Pancreas (tissue), 10 donors: ENCODE results near the gene TSHZ2. TPM values are rescaled to one million over a fixed set of nuclear protein-coding genes. Genes with fewer than 3 reads are reported as not detected.

Experiments
- ATAC-seq, 4 donors: fragments of 200-7000 bp; cut with Tn5 transposase; one replicate each; pipeline versions ENCODE4 v1.8.0 to v1.9.1; 2020; ENCODE audit warnings: mild to moderate bottlenecking in 4 of 4, moderate library complexity in 4 of 4
- DNase-seq, 6 donors: peaks; one replicate each; pipeline ENCODE4 v3.0.0-alpha.2; 2020
- FAIRE-seq: peaks from 2 replicates; lab custom pipeline; 2012; peaks lifted over from hg19 to GRCh38; lab: Jason Lieb, UNC
- H3K27ac ChIP-seq, 4 donors: fragments of 200-600 bp; sonication (generic); 1 replicate in 3 of 4; 2 replicates in 1 of 4; pipeline versions ENCODE4 v1.5.0 to v1.8.0; 2020
- H3K27me3 ChIP-seq, 4 donors: fragments of 200-600 bp; one replicate each; pipeline ENCODE4 v1.8.0; 2021
- H3K36me3 ChIP-seq, 3 donors: fragments of 200-600 bp; sonication (generic) in 1 of 3; one replicate each; pipeline versions ENCODE4 v1.5.0 to v1.8.0; 2020 to 2021
- H3K4me1 ChIP-seq, 3 donors: fragments of 200-600 bp; one replicate each; pipeline ENCODE4 v1.8.0; 2021
- H3K4me3 ChIP-seq, 4 donors: fragments of 200-600 bp; sonication (generic) in 2 of 4; one replicate each; pipeline versions ENCODE4 v1.5.0 to v1.8.0; 2020 to 2021
- H3K9me3 ChIP-seq, 4 donors: fragments of 200-600 bp; one replicate each; pipeline ENCODE4 v1.8.0; 2021
- WGBS, 2 donors: extraction: QIAGEN DNeasy Blood & Tissue Kit; methylation state at CpG; one replicate each; pipeline ENCODE4 v1.1.7; 2013; 5-methylcytosine and 5-hydroxymethylcytosine counted together
- intact Hi-C, 3 donors: fragments of 100-400 bp; cut with DNase I; formaldehyde crosslinking; loops; one replicate each; pipeline versions ENCODE4 v1.11.1 to v1.14.2; 2022
- polyA plus RNA-seq, 2 donors: library from polyadenylated mRNA; stranded (reverse); fragments of 200-250 nt; gene quantifications; one replicate each; pipeline ENCODE4 v1.2.3, GENCODE V29; 2013
- total RNA-seq, 6 donors: library from RNA; stranded (reverse); fragmentation: NEBNext Ultra II Directional in 4 of 6; extraction: Animal tissue kit (Norgen Biotek cat#: 25700) in 4 of 6; gene quantifications; one replicate each; pipeline versions ENCODE4 v1.2.1 to v1.2.4, GENCODE V29; 2021 to 2023
- TF ChIP-seq, protein P1 (sequence below), 4 donors: fragments of 200-600 bp; sonication (generic) in 3 of 4; IDR thresholded peaks; one replicate each; pipeline versions ENCODE4 v1.5.0 to v1.8.0; 2021; ENCODE audit warnings: antibody characterized with exemption in 4 of 4
- donor health status: healthy with polysubstance abuse.
- donor health status: DM: no; HTN: no; CAD: no; lungs with moderate emphysema.
- donor health status: DM: no; HTN: no; CAD: no.
- donor health status: control.
- donor health status: control.
- donor health status: Bipolar disorder and iron deficiency.
- donor health status: DM: yes; HTN: yes; CAD: no.
- donor health status: DM: no; HTN: no; CAD: no.
- donor health status: DM: no; HTN: no; CAD: no.
- donor health status: DM: yes; HTN: yes; CAD: no.

The TSHZ2 gene
- total and polyA plus RNA-seq, 8 donors: 2.2 to 23.5 (median 4.5) TPM

DNA sequence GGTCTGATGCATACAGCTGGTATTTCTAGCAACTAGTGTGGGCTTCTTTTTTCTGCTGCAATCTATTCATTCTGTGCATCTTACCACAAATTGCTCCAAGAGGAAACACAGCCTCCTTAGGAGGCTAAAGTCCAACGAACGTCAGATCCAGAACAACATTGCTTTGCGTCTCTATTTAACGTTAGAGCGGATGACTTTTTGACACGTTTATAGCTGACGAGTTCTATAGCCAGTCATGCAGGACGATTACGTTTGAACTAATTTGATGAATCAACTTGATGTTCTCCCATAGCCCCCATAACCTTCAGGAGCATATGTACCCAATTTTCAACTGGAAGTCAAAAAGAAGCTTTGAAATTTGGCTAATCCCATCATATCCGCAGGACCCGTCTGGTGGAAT, 59.9 kb downstream of the TSHZ2 start:
- TF ChIP-seq, protein P1, sequence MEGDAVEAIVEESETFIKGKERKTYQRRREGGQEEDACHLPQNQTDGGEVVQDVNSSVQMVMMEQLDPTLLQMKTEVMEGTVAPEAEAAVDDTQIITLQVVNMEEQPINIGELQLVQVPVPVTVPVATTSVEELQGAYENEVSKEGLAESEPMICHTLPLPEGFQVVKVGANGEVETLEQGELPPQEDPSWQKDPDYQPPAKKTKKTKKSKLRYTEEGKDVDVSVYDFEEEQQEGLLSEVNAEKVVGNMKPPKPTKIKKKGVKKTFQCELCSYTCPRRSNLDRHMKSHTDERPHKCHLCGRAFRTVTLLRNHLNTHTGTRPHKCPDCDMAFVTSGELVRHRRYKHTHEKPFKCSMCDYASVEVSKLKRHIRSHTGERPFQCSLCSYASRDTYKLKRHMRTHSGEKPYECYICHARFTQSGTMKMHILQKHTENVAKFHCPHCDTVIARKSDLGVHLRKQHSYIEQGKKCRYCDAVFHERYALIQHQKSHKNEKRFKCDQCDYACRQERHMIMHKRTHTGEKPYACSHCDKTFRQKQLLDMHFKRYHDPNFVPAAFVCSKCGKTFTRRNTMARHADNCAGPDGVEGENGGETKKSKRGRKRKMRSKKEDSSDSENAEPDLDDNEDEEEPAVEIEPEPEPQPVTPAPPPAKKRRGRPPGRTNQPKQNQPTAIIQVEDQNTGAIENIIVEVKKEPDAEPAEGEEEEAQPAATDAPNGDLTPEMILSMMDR (IDR thresholded peaks at IDR 0.05): no peak
- no peaks in the 10 kb centered on the region for H3K36me3 ChIP-seq
- no peak for ATAC-seq
- H3K4me3 ChIP-seq: no peak overlapping the region
- H3K27ac ChIP-seq: no peak overlapping the region
- intact Hi-C loops: no loop called here
- DNase-seq: no peak
- no peaks in the 10 kb centered on the region for H3K9me3 ChIP-seq
- no peaks in the 10 kb centered on the region for H3K4me1 ChIP-seq
- no peaks in the 10 kb centered on the region for H3K27me3 ChIP-seq
- 74 to 81% methylated on average over 11 of the region's 11 CpGs for WGBS, 2 donors
- FAIRE-seq: no peak

DNA sequence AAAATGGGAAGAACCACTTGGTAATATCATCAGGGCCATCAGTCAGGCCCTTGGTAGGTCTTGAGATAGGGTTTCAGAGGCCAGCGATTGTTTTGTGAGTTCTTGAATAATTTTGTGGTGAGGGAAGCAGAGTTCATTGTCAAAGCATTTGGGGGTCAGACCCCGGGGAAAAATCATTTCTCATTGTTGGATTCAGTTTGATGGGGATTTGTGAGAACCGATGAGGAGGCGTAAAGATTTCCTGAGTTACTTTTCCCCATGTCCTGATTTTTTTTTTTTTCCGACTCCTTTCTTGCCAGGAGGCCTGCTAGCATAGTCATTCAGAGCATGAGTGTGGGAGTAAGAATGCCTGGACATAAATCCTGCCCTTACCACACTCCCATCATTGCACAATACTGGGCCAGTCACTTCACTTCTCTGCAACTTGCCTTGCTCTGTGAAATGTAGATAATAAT, 60.3 kb downstream of the TSHZ2 start:
- Histone ChIP-seq H3K9me3 (no peaks in the 10 kb centered on the region), H3K4me3 (no peak overlapping the region), H3K27ac (no peak overlapping the region), H3K4me1 (no peaks in the 10 kb centered on the region), H3K36me3 (no peaks in the 10 kb centered on the region), H3K27me3 (no peaks in the 10 kb centered on the region)
- 73 to 84% methylated on average over 5 of the region's 5 CpGs for WGBS, 2 donors
- DNase-seq (no peak), FAIRE-seq (no peak), ATAC-seq (peak in 3 of 4 donors; percentile 47 to 77 (median 53))
- intact Hi-C loops: no loop called here
- TF ChIP-seq, protein P1 (IDR thresholded peaks at IDR 0.05): no peak

DNA sequence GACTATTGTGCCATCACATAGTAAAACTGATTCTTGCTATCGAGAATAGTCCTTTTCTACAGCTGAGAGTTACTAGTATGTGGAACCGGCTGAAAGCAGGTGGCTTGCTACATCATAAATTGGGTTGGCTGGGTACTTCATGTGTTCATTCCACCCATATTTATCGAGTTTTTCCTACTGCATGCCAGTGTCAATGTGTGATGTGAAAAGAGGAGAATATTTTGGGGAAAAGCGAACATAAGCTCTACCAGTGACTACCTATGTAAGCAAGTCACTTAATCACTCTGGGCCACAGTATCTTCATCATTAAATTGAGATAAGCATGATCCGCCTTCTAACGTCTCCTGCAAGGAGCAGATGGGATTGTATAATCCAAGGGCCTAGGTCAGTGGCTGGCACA, 61.0 kb downstream of the TSHZ2 start:
- Histone ChIP-seq H3K27me3 (no peaks in the 10 kb centered on the region), H3K27ac (no peak overlapping the region), H3K9me3 (no peaks in the 10 kb centered on the region), H3K4me1 (no peaks in the 10 kb centered on the region), H3K4me3 (no peak overlapping the region), H3K36me3 (no peaks in the 10 kb centered on the region)
- DNase-seq (no peak), FAIRE-seq (no peak), ATAC-seq (no peak)
- 76 to 81% methylated on average over 6 of the region's 6 CpGs for WGBS, 2 donors
- TF ChIP-seq, protein P1 (IDR thresholded peaks at IDR 0.05): no peak
- intact Hi-C loops: no loop called here

DNA sequence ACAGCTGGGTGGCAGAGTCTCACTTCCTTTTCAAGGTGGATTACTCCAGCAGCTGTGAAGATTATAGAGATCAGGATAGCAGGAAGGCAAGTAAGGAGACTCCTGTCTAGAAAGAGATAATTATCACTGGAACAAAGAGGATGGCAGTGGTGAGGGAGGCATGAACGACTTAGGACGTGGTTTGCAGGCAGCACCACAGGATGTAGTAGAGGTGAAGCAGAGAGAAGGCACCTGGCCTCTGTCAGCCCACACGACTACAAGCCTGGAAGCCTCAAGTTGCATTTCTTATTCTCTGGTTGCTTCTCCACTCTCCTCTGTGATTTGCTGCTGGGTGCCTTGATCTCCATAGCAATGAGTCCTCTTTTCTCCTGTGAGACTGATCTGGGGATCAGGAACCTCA, 62.7 kb downstream of the TSHZ2 start:
- ATAC-seq (no peak), FAIRE-seq (no peak), DNase-seq (no peak)
- H3K27ac ChIP-seq: no peak overlapping the region
- TF ChIP-seq, protein P1 (IDR thresholded peaks at IDR 0.05): no peak
- H3K27me3 ChIP-seq: no peaks in the 10 kb centered on the region
- intact Hi-C loops: no loop called here
- no peaks in the 10 kb centered on the region for H3K36me3 ChIP-seq
- 52 to 61% methylated on average over 3 of the region's 3 CpGs for WGBS, 2 donors
- H3K9me3 ChIP-seq: no peaks in the 10 kb centered on the region
- H3K4me3 ChIP-seq: no peak overlapping the region
- H3K4me1 ChIP-seq: no peaks in the 10 kb centered on the region

DNA sequence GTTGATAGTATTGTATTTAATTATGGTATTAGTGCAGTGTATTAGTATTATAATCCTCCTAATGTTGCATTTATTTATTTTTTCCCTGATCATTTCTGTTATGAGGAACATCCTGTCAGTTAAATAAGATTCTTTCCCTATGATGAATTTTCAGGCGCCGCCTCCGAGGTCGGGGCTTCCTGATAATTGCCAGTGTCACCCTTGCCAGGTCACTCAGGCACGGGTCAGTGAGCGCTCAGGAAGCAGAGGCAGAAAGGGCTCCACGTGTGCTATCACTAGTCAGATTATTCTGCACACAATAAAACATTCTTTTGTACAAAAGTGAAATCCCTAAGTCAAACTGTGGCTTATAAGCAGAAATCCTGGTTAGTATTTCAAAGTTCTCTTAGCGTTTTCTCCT, 64.8 kb downstream of the TSHZ2 start:
- Histone ChIP-seq H3K27me3 (no peaks in the 10 kb centered on the region), H3K4me1 (no peaks in the 10 kb centered on the region), H3K27ac (no peak overlapping the region), H3K9me3 (no peaks in the 10 kb centered on the region), H3K4me3 (no peak overlapping the region), H3K36me3 (no peaks in the 10 kb centered on the region)
- no peak for DNase-seq
- no peak for FAIRE-seq
- TF ChIP-seq, protein P1 (IDR thresholded peaks at IDR 0.05): no peak
- ATAC-seq: no peak
- intact Hi-C loops: no loop called here
- 51 to 58% methylated on average over 8 of the region's 8 CpGs for WGBS, 2 donors
